Cardiac muscle cell (in vitro differentiated cells and primary cell): ENCODE results near the gene HOXC10. TPM values are rescaled to one million over a fixed set of nuclear protein-coding genes. Genes with fewer than 3 reads are reported as not detected.

Experiments used
- DNase-seq, 2 donors: peaks; one replicate each; pipeline versions ENCODE4 v3.0.0 to v3.0.0-alpha.2; 2010 to 2017; ENCODE audit warnings: low read depth in 1 of 2, low spot score in 1 of 2
- H3K27ac ChIP-seq: fragments of 200-600 bp; sonication (generic); 2 replicates; pipeline ENCODE4 v1.5.1; 2016
- H3K27me3 ChIP-seq: fragments of 200-600 bp; sonication (generic); 2 replicates; pipeline ENCODE4 v1.6.0; 2016; ENCODE audit warnings: control low read depth
- H3K36me3 ChIP-seq: fragments of 200-600 bp; sonication (generic); 2 replicates; pipeline ENCODE4 v1.5.1; 2016; ENCODE audit warnings: control low read depth
- H3K4me1 ChIP-seq: fragments of 200-600 bp; sonication (generic); 2 replicates; pipeline ENCODE4 v1.8.1; 2017; ENCODE audit warnings: low read depth, mild to moderate bottlenecking, mixed run types
- H3K4me3 ChIP-seq: fragments of 200-600 bp; sonication (generic); 2 replicates; pipeline ENCODE4 v1.5.1; 2016; ENCODE audit warnings: mild to moderate bottlenecking
- H3K9me3 ChIP-seq: fragments of 200-600 bp; sonication (generic); 2 replicates; pipeline ENCODE4 v1.5.1; 2017; ENCODE audit warnings: low read depth, mild to moderate bottlenecking, control low read depth
- polyA plus RNA-seq: library from polyadenylated mRNA; unstranded; fragments of >200 nt; fragmentation: Nextera tagmentation; extraction: Ambion mirVana; gene quantifications from 2 replicates; pipeline ENCODE4 v1.2.1, GENCODE V29; 2016
- total RNA-seq: library from RNA; depleted of rRNA; stranded (reverse); fragments of >200 nt; gene quantifications from 2 replicates; pipeline ENCODE4 v1.2.3, GENCODE V29; 2016
- TF ChIP-seq, protein P1 (sequence below): IDR thresholded peaks from 2 replicates; pipeline ENCODE4 v1.5.1; 2012; ENCODE audit warnings: low read depth, mild to moderate bottlenecking, low read length

The HOXC10 gene
- total and polyA plus RNA-seq, 2 experiments from 2014 or later: not detected

DNA sequence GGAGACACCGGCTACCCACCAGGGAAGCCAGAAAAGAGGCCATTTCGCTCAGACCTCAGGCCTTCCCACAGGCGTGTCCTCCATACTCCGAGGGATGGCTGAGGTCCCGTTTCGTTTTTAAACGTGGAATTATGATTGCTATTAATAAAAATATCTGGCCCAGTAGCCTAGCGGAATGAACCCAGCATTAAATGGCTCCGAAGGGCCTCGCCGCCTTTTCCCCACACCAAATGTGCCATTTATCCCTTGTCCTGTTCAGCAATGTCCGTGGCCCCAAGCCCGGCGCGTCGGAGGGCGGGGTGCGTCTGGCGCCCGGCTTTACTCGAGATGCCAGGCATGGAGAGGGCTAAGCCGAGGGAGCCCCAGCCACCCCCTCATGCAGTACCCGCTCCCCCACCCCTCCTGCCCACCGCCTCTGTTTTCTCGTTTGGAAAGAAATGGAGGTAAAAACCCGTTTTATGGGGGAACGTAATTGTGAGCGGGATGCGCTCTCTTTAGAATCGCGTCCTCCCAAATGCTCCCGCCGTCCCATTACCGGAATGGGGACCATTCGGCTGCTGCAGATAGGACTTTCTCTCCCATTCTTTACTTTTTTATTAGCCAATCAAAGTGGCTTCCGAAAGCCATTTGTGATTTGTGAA, 29.6 kb downstream of the HOXC10 start:
- no peaks in the 10 kb centered on the region for H3K36me3 ChIP-seq
- peaks cover 100% of the 10 kb centered on the region for H3K27me3 ChIP-seq
- no peak for DNase-seq
- TF ChIP-seq, protein P1, sequence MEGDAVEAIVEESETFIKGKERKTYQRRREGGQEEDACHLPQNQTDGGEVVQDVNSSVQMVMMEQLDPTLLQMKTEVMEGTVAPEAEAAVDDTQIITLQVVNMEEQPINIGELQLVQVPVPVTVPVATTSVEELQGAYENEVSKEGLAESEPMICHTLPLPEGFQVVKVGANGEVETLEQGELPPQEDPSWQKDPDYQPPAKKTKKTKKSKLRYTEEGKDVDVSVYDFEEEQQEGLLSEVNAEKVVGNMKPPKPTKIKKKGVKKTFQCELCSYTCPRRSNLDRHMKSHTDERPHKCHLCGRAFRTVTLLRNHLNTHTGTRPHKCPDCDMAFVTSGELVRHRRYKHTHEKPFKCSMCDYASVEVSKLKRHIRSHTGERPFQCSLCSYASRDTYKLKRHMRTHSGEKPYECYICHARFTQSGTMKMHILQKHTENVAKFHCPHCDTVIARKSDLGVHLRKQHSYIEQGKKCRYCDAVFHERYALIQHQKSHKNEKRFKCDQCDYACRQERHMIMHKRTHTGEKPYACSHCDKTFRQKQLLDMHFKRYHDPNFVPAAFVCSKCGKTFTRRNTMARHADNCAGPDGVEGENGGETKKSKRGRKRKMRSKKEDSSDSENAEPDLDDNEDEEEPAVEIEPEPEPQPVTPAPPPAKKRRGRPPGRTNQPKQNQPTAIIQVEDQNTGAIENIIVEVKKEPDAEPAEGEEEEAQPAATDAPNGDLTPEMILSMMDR: no peak
- no peak overlapping the region for H3K27ac ChIP-seq
- no peaks in the 10 kb centered on the region for H3K9me3 ChIP-seq
- peaks cover 8% of the 10 kb centered on the region for H3K4me1 ChIP-seq
- no peak overlapping the region for H3K4me3 ChIP-seq

DNA sequence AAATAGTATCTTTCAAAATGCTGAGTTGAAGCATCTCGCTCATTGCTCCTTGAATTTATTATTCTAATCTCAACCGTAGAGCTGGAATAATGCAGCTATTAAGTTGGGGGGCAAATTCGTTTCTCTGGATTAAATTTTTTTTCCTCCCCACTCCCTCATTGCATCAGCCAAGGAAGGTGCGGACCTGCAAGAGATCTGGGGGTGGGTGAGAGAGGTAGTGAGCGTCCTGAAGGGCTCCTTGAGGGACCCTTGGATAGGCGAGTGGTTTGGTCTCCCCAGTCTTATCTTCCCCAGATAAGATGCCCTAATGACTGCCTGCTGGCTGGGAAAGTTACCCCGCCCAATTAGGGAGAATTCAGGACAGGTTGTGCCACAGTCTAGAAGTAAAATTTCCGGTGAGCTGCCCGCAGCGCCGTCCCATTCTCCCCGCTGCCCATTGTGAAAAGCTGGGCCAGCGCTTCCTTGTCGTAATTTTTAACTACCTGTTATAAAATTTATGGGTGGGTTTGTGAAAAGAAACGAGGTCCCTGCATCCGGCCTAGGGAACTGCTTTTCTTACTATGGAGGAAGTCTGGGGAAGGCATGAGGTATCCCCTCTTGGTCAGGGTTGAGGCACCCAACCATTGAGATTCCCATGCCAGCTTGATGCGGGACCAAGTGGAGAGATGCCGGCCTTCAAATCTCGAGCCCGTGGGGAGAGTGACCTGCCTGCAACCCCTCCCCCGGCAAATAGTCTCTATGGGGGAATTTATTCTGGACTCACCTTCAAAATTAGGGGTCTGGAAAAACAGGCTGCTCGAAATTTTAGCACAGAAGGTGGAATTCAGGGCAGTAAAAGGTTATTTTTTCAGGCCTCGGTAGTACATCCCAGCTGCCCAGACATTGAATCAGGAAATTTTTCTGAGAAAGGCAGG, 30.3 kb downstream of the HOXC10 start:
- TF ChIP-seq, protein P1: no peak
- H3K27ac ChIP-seq: no peak overlapping the region
- H3K27me3 ChIP-seq: peaks cover 100% of the 10 kb centered on the region
- H3K36me3 ChIP-seq: no peaks in the 10 kb centered on the region
- H3K9me3 ChIP-seq: no peaks in the 10 kb centered on the region
- no peak overlapping the region for H3K4me3 ChIP-seq
- DNase-seq: no peak
- H3K4me1 ChIP-seq: peaks cover 16% of the 10 kb centered on the region

DNA sequence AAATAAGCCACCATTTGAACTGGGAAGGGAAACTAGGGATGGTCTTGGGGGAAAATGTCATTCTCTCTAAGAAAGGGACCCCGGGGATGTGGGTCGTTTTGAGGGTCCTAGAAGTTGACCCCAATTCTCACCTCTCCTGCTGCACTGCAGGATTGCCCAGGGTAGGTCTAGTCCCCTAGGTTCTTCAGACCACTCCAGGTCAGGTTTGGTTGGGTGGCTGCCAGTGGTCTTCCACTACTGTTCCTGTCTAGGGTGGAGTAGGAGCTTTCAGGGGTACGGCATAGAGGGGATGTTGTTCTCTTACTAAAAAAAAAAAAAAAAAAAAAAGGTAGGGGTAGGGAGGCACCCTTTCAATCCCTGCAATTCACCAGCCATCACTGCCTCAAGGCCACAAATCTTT, 31.1 kb downstream of the HOXC10 start:
- no peak overlapping the region for H3K27ac ChIP-seq
- DNase-seq: no peak
- no peak overlapping the region for H3K4me3 ChIP-seq
- peaks cover 19% of the 10 kb centered on the region for H3K4me1 ChIP-seq
- H3K27me3 ChIP-seq: peaks cover 100% of the 10 kb centered on the region
- TF ChIP-seq, protein P1: no peak
- H3K9me3 ChIP-seq: no peaks in the 10 kb centered on the region
- H3K36me3 ChIP-seq: no peaks in the 10 kb centered on the region

DNA sequence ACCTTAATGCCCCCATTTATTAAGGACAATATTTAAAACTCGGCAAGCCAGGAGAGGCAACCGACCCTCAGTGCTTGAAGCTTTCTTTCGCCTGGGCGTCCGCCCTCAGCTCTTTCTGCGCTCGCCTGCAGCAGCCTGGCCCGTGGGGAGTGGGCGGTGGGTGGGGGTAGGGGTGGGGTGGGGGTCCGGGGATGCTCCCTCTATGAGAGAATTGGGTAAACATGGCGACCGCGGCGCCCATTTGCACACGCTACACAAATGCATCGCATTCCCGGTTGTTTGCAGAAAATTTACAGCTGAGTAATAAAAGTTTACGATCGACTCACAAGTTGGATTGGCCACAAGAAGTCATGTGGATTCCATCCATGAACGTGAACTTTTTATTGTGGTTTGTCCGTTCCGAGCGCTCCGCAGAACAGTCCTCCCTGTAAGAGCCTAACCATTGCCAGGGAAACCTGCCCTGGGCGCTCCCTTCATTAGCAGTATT, 31.6 kb downstream of the HOXC10 start:
- Histone ChIP-seq H3K36me3 (no peaks in the 10 kb centered on the region), H3K4me1 (peaks cover 19% of the 10 kb centered on the region), H3K9me3 (no peaks in the 10 kb centered on the region), H3K4me3 (no peak overlapping the region), H3K27ac (no peak overlapping the region), H3K27me3 (peaks cover 100% of the 10 kb centered on the region)
- TF ChIP-seq, protein P1: no peak
- no peak for DNase-seq

DNA sequence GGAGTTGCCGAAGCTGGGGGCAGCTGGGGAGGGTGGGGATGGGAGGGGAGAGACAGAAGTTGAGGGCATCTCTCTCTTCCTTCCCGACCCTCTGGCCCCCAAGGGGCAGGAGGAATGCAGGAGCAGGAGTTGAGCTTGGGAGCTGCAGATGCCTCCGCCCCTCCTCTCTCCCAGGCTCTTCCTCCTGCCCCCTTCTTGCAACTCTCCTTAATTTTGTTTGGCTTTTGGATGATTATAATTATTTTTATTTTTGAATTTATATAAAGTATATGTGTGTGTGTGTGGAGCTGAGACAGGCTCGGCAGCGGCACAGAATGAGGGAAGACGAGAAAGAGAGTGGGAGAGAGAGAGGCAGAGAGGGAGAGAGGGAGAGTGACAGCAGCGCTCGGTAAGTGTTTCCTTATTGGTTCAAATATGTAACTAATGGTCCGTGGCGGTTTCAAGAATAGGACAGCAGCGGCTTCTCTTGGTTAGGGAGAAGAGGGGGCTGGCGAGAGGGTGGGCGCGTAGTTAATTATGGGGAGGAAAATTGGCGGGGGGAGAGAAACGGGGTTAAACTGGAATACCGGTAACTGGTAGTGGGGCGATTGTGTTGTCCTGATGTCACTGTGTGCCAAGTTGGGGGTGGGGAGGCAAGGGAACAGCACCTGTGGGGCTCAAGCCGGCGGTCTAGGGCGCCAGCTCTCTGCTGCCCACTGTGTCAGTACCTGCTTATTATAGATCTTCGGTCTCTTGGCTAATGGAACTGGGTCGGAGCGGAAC, 32.3 kb downstream of the HOXC10 start:
- H3K4me3 ChIP-seq: peak overlapping the region; percentile 24
- H3K27ac ChIP-seq: no peak overlapping the region
- TF ChIP-seq, protein P1: no peak
- H3K4me1 ChIP-seq: peaks cover 19% of the 10 kb centered on the region
- peaks cover 100% of the 10 kb centered on the region for H3K27me3 ChIP-seq
- H3K36me3 ChIP-seq: no peaks in the 10 kb centered on the region
- no peak for DNase-seq
- H3K9me3 ChIP-seq: no peaks in the 10 kb centered on the region
